ENCODE measurements around the gene CCDC9B. TPM values are rescaled to one million over a fixed set of nuclear protein-coding genes. Genes with fewer than 3 reads are reported as not detected.

The CCDC9B gene
- total RNA-seq, 1 experiment from 2014 or later: 3.2 TPM

Other genes starting within 250 kb of the CCDC9B start
- 6.5 and 6.7 TPM in 2 replicates for gene BMF, start 232.1 kb downstream of the CCDC9B start, total RNA-seq (2014; rRNA removed; shearing (Covaris generic))
- gene BUB1B, start 179.9 kb downstream of the CCDC9B start, total RNA-seq (2014; rRNA removed; shearing (Covaris generic)): 90.7 and 105 TPM in 2 replicates
- not detected in 2 replicates for gene PAK6, start 101.9 kb downstream of the CCDC9B start, total RNA-seq (2014; rRNA removed; shearing (Covaris generic))
- 0.12 and 0.35 TPM in 2 replicates for gene ANKRD63, start 57.9 kb downstream of the CCDC9B start, total RNA-seq (2014; rRNA removed; shearing (Covaris generic))
- 2.0 and 2.9 TPM in 2 replicates for gene PLCB2, start 33.0 kb downstream of the CCDC9B start, total RNA-seq (2014; rRNA removed; shearing (Covaris generic))
- gene INAFM2, start 17.2 kb downstream of the CCDC9B start, total RNA-seq (2014; rRNA removed; shearing (Covaris generic)): 23.4 and 24.1 TPM in 2 replicates
- gene PHGR1, start 10.1 kb upstream of the CCDC9B start, total RNA-seq (2014; rRNA removed; shearing (Covaris generic)): not detected in 2 replicates
- gene DISP2, start 17.3 kb upstream of the CCDC9B start, total RNA-seq (2014; rRNA removed; shearing (Covaris generic)): 0.22 and 0.38 TPM in 2 replicates
- 92.2 and 93.9 TPM in 2 replicates for gene KNSTRN, start 41.8 kb upstream of the CCDC9B start, total RNA-seq (2014; rRNA removed; shearing (Covaris generic))
- gene IVD, start 64.9 kb upstream of the CCDC9B start, total RNA-seq (2014; rRNA removed; shearing (Covaris generic)): 34.9 and 36.7 TPM in 2 replicates
- 10.9 and 11.0 TPM in 2 replicates for gene BAHD1, start 100.0 kb upstream of the CCDC9B start, total RNA-seq (2014; rRNA removed; shearing (Covaris generic))
- 36.7 and 39.4 TPM in 2 replicates for gene CHST14, start 130.0 kb upstream of the CCDC9B start, total RNA-seq (2014; rRNA removed; shearing (Covaris generic))
- 15.3 and 16.8 TPM in 2 replicates for gene CCDC32, start 224.1 kb upstream of the CCDC9B start, total RNA-seq (2014; rRNA removed; shearing (Covaris generic))
- 17.0 and 19.0 TPM in 2 replicates for gene RPUSD2, start 228.4 kb upstream of the CCDC9B start, total RNA-seq (2014; rRNA removed; shearing (Covaris generic))

Data from SJCRH30 (cell line).